Stimulated activated naive CD8-positive, alpha-beta T cell treated with anti-CD3 and anti-CD28 coated beads, Interleukin-15, Interleukin-2, amounts not matched to agents 100 ng/mL and 50 ng/mL, for 24 hours (primary cell): Measurements from ENCODE around the gene NR2C2.

Source experiments
- H3K27ac Mint-ChIP-seq: one replicate; pipeline ENCODE4 v1.8.0; 2021; ENCODE audit warnings: mild to moderate bottlenecking, mixed read lengths
- H3K27me3 Mint-ChIP-seq: one replicate; pipeline ENCODE4 v1.8.0; 2021; ENCODE audit warnings: mixed read lengths
- H3K36me3 Mint-ChIP-seq: one replicate; pipeline ENCODE4 v1.8.0; 2021; ENCODE audit warnings: low read depth, mixed read lengths
- H3K4me1 Mint-ChIP-seq: one replicate; pipeline ENCODE4 v1.8.0; 2021; ENCODE audit warnings: low read depth, mixed read lengths
- H3K4me3 Mint-ChIP-seq: one replicate; pipeline ENCODE4 v1.8.0; 2021; ENCODE audit warnings: mild to moderate bottlenecking, mixed read lengths
- H3K9me3 Mint-ChIP-seq: one replicate; pipeline ENCODE4 v1.8.0; 2021; ENCODE audit warnings: mixed read lengths

NR2C2 gene

GRCh38 chr3:14913926-14914778 is 33.2 kb upstream of the NR2C2 start:
- Mint-ChIP-seq H3K36me3 (no peaks in the 10 kb centered on the region), H3K27ac (no peak overlapping the region)

DNA sequence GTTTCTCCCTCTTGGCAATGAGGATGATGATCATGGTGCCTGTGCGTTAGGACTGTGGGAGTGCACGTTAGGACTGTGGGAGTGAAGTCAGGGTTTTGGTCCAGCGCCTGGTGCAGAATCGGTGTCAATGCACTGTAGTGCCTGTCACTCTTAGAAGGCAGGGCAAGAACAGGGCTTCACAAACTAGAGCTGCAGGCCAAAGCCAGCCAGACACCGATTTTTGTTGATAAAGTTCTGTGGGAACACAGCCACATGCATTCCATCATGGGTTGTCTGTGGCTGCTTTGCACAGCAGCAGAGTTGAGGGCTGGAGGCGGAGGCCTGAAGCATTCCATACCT is 32.6 kb upstream of the NR2C2 start:
- no peak overlapping the region for H3K4me3 Mint-ChIP-seq
- H3K27me3 Mint-ChIP-seq: no peaks in the 10 kb centered on the region
- no peaks in the 10 kb centered on the region for H3K9me3 Mint-ChIP-seq
- H3K27ac Mint-ChIP-seq: no peak overlapping the region
- H3K36me3 Mint-ChIP-seq: no peaks in the 10 kb centered on the region
- H3K4me1 Mint-ChIP-seq: no peaks in the 10 kb centered on the region

More at GRCh38 chr3:14913926-14914778, 33.2 kb upstream of the NR2C2 start:
- no peaks in the 10 kb centered on the region for H3K9me3 Mint-ChIP-seq
- no peaks in the 10 kb centered on the region for H3K27me3 Mint-ChIP-seq
- no peak overlapping the region for H3K4me3 Mint-ChIP-seq
- no peaks in the 10 kb centered on the region for H3K4me1 Mint-ChIP-seq

- H3K4me3 Mint-ChIP-seq: no peak overlapping the region
- H3K36me3 Mint-ChIP-seq: no peaks in the 10 kb centered on the region
- H3K4me1 Mint-ChIP-seq: no peaks in the 10 kb centered on the region
- H3K27me3 Mint-ChIP-seq: no peaks in the 10 kb centered on the region
- no peaks in the 10 kb centered on the region for H3K9me3 Mint-ChIP-seq
- H3K27ac Mint-ChIP-seq: no peak overlapping the region
Measured at GRCh38 chr3:14915636-14916222, 31.7 kb upstream of the NR2C2 start.

DNA sequence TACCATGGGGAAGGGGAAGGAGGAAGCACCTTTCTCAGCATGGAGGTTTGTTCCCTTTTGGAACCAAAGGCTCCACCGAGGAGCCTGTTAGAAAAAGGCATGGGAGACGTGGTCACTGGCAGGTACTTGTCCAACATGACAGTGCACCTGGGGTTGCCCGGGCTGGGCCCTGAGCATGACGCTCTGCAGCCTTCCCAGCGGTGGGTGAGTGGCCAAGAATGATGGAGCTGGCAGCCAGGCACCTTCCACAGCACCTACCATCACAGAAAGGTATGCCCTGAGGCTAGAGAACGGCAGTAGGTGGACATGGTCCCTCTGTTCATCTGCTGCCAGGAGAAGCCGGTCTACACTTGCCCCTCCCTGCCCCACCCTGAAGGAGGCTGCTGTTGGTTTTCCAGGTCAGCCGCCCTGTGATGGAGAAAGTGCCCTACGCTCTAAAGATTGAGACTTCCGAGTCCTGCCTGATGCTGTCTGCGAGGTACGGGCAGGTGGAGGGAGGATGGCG is 29.0 kb upstream of the NR2C2 start:
- H3K9me3 Mint-ChIP-seq: no peaks in the 10 kb centered on the region
- H3K36me3 Mint-ChIP-seq: no peaks in the 10 kb centered on the region
- H3K4me3 Mint-ChIP-seq: no peak overlapping the region
- no peaks in the 10 kb centered on the region for H3K4me1 Mint-ChIP-seq
- H3K27ac Mint-ChIP-seq: no peak overlapping the region
- H3K27me3 Mint-ChIP-seq: no peaks in the 10 kb centered on the region

- no peaks in the 10 kb centered on the region for H3K27me3 Mint-ChIP-seq
Measured at GRCh38 chr3:14920536-14920935, 26.8 kb upstream of the NR2C2 start.

GRCh38 chr3:14921034-14921616 is 26.3 kb upstream of the NR2C2 start:
- Mint-ChIP-seq H3K9me3 (no peaks in the 10 kb centered on the region), H3K27ac (no peak overlapping the region), H3K4me1 (no peaks in the 10 kb centered on the region), H3K4me3 (no peak overlapping the region), H3K27me3 (no peaks in the 10 kb centered on the region), H3K36me3 (no peaks in the 10 kb centered on the region)

More at GRCh38 chr3:14920536-14920935, 26.8 kb upstream of the NR2C2 start:
- no peaks in the 10 kb centered on the region for H3K4me1 Mint-ChIP-seq
- no peak overlapping the region for H3K27ac Mint-ChIP-seq
- no peaks in the 10 kb centered on the region for H3K9me3 Mint-ChIP-seq
- H3K36me3 Mint-ChIP-seq: no peaks in the 10 kb centered on the region
- no peak overlapping the region for H3K4me3 Mint-ChIP-seq

DNA sequence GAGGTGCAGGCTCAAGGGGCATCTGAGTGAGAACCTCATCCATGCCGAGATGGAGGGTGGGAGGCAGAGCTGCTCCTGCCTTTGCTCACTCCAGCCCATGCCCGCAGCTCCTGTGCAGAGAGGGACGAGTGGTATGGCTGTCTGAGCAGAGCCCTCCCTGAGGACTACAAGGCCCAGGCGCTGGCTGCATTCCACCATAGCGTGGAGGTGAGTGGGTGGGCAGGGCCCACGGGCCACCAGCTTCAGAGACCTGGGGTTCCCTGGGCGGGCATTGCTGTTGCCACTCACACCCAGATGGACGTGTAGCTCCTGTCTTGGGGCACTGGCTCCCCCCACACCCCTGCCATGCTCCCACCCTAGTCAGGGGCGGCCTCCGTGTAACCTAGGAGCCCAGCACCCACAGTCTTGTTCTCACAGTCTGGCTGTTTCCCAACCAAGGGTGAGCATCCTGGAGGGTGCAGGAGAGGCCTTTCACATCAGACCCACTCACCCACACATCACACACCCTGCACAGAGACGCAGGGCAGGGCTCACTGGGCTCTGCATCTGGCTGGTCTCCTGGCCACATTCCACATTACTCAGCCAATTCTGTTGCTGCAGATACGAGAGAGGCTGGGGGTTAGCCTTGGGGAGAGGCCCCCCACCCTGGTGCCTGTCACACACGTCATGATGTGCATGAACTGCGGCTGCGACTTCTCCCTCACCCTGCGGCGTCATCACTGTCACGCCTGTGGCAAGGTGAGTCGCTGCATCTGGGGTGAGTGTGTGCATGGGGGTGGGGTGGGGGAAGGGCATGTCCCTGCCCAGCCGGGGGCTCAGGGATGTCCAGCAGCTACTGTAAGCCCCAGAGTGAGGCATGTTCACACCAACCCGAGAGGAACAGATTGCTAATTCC is 25.3 kb upstream of the NR2C2 start:
- H3K4me3 Mint-ChIP-seq: no peak overlapping the region
- H3K27me3 Mint-ChIP-seq: no peaks in the 10 kb centered on the region
- H3K9me3 Mint-ChIP-seq: no peaks in the 10 kb centered on the region
- no peaks in the 10 kb centered on the region for H3K4me1 Mint-ChIP-seq
- H3K36me3 Mint-ChIP-seq: no peaks in the 10 kb centered on the region
- no peak overlapping the region for H3K27ac Mint-ChIP-seq

DNA sequence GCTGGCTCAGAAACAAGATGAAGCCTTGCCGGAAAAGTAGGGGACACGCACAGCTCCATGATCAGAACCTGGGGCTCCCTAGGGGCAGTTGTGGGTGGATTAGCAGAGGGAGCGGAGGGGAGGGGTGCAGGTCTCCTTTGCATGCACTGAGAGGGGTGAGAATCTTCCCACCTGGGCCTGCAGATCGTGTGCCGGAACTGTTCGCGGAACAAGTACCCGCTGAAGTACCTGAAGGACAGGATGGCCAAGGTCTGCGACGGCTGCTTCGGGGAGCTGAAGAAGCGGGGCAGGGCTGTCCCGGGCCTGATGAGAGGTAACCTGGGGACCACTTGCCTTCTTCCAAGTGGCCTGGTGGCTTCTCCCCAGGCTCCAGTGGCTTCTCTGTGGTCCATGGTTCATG is 24.5 kb upstream of the NR2C2 start:
- no peaks in the 10 kb centered on the region for H3K4me1 Mint-ChIP-seq
- H3K27ac Mint-ChIP-seq: no peak overlapping the region
- H3K36me3 Mint-ChIP-seq: no peaks in the 10 kb centered on the region
- no peaks in the 10 kb centered on the region for H3K27me3 Mint-ChIP-seq
- no peak overlapping the region for H3K4me3 Mint-ChIP-seq
- H3K9me3 Mint-ChIP-seq: no peaks in the 10 kb centered on the region

DNA sequence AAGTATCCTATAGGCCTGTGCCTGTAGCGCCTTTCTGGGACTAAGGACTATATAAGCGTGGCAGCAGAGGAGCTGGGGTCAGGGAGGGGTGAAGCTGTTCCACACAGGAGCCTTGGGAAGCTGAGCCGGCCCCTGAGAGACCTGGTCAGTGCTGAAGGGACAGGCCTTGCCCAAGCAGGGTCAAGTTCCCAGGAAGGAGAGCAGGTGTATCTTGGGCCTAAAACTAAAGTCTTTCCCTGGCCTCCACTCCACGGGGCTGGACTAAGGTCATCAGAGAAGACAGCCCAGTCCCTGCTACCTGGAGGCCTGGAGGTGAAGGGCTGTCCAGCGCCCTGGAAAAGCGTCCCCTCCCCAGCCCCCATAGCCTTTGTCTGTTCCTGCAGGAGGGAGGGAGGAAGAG is 23.9 kb upstream of the NR2C2 start:
- H3K4me1 Mint-ChIP-seq: no peaks in the 10 kb centered on the region
- no peaks in the 10 kb centered on the region for H3K9me3 Mint-ChIP-seq
- H3K27ac Mint-ChIP-seq: no peak overlapping the region
- no peak overlapping the region for H3K4me3 Mint-ChIP-seq
- no peaks in the 10 kb centered on the region for H3K36me3 Mint-ChIP-seq
- H3K27me3 Mint-ChIP-seq: no peaks in the 10 kb centered on the region

- Mint-ChIP-seq H3K4me3 (no peak overlapping the region), H3K27ac (no peak overlapping the region), H3K27me3 (no peaks in the 10 kb centered on the region), H3K4me1 (no peaks in the 10 kb centered on the region), H3K36me3 (no peaks in the 10 kb centered on the region), H3K9me3 (no peaks in the 10 kb centered on the region)
Measured at GRCh38 chr3:14925729-14926591, 21.4 kb upstream of the NR2C2 start.

DNA sequence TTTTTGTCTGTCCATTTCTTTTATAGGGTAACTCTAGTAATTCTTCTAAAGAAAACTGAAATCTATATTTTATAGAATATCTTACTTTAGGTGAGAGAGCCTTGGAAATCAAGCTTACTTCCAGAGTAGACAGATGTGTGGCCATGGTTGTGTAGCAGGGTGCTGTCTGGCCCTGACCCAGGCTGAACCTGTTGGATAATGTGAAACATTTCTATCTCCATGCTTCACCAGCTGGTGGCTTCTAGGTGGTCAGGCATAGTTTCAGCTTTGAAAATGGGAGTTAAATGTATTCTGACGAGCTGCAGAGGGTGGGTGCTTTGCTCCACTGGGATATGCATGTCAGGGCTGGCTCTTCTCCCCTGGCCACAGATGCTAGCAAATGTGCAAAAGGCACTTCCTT is 20.8 kb upstream of the NR2C2 start:
- Mint-ChIP-seq H3K27ac (no peak overlapping the region), H3K27me3 (no peaks in the 10 kb centered on the region)

GRCh38 chr3:14927308-14927707 is 20.1 kb upstream of the NR2C2 start:
- H3K27ac Mint-ChIP-seq: no peak overlapping the region
- H3K4me3 Mint-ChIP-seq: no peak overlapping the region
- no peaks in the 10 kb centered on the region for H3K9me3 Mint-ChIP-seq
- H3K27me3 Mint-ChIP-seq: no peaks in the 10 kb centered on the region
- no peaks in the 10 kb centered on the region for H3K36me3 Mint-ChIP-seq
- no peaks in the 10 kb centered on the region for H3K4me1 Mint-ChIP-seq

More for the DNA sequence above, 20.8 kb upstream of the NR2C2 start:
- Mint-ChIP-seq H3K9me3 (no peaks in the 10 kb centered on the region), H3K36me3 (no peaks in the 10 kb centered on the region), H3K4me1 (no peaks in the 10 kb centered on the region), H3K4me3 (no peak overlapping the region)

DNA sequence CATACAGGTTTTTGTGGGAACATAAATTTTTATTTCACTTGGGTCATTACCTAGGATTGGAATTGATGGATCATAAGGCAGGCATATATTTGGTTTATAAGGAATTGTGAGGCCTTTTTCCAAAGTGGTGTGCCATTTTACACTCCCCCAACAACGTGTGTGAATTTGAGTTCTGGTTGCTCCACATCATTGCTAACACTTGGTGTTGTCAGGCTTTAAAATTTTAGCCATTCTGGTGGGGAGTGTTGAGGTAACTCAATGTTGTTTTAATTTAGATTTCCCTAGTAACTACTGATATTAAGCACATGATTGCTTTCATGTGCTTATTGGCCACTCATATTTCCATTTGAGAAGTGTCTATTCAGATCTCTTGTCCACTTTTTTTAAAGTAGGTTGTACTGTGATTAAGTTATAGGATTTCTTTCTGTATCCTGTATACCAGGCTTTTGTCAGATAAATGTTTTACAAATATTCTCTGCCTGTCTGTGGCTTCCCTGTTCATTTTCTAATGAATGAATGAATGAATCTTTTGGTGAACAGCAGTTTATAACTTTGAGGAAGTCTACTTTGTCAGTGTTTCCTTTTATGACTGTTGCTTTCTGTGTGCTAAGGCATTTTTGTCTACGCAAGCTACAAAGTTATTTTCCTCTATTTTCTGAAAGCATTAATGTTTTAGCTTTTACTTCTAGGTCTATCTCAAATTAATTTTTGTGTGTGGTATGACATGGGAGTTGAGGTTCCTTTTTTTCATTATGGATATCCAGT is 17.9 kb upstream of the NR2C2 start:
- no peaks in the 10 kb centered on the region for H3K27me3 Mint-ChIP-seq
- H3K36me3 Mint-ChIP-seq: no peaks in the 10 kb centered on the region
- no peak overlapping the region for H3K27ac Mint-ChIP-seq
- H3K4me3 Mint-ChIP-seq: no peak overlapping the region
- no peaks in the 10 kb centered on the region for H3K9me3 Mint-ChIP-seq
- no peaks in the 10 kb centered on the region for H3K4me1 Mint-ChIP-seq
